OCI-LY7 (cell line): ENCODE measurements around the gene ANGPT4.

Source experiments
- CTCF ChIP-seq: fragments of 200-600 bp; sonication (generic); conservative IDR thresholded peaks from 2 replicates; pipeline ENCODE4 v1.5.1; 2014; ENCODE audit warnings: mild to moderate bottlenecking, antibody characterized with exemption, low read length, moderate library complexity, mixed read lengths
- EZH2phosphoT487 ChIP-seq: fragments of 200-600 bp; sonication (generic); IDR thresholded peaks from 2 replicates; pipeline ENCODE4 v1.6.1; 2018; ENCODE audit warnings: low read depth, borderline replicate concordance, mild to moderate bottlenecking, mixed run types, antibody characterized with exemption, low read length, moderate library complexity, mixed read lengths

- TF ChIP-seq CTCF (no peak), EZH2phosphoT487 (no peak)
These were observed 4.9 kb upstream of the ANGPT4 start for GRCh38 chr20:921068-921467.
